NCI-H2171 treated with DMSO at 0.1 percent for 48 hours (cell line): ENCODE measurements around the gene JAKMIP1.
"Not testable (repeated sequence)": the region's sequence is repeated elsewhere in the genome, so short reads cannot be mapped to it uniquely, and the experiment has no call there.

Experiments
- DNase-seq: peaks from one replicate; lab custom pipeline; 2025; lab: John Stamatoyannopoulos, UW

Gene JAKMIP1

DNA sequence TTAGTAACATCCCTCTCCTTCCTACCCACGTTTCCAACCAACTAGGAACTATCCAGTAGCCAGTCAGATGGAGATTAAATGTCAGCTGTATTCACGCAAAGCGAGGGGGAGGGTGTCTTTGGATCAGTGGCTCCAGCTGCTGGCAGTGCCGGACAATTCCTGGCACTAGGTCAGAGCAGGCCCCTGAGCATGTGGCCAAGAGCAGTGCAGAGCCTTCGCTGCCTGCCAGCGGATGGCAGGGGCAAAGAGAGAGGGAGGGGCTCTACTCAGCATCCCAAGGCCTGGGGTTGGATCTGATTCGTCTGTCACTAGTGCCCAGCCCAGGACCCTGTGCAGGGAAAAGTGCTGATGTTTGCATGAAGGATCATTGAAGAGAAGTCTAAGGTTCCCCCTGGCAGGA lies 28.7 kb upstream of the JAKMIP1 start:
- DNase-seq: no peak

DNA sequence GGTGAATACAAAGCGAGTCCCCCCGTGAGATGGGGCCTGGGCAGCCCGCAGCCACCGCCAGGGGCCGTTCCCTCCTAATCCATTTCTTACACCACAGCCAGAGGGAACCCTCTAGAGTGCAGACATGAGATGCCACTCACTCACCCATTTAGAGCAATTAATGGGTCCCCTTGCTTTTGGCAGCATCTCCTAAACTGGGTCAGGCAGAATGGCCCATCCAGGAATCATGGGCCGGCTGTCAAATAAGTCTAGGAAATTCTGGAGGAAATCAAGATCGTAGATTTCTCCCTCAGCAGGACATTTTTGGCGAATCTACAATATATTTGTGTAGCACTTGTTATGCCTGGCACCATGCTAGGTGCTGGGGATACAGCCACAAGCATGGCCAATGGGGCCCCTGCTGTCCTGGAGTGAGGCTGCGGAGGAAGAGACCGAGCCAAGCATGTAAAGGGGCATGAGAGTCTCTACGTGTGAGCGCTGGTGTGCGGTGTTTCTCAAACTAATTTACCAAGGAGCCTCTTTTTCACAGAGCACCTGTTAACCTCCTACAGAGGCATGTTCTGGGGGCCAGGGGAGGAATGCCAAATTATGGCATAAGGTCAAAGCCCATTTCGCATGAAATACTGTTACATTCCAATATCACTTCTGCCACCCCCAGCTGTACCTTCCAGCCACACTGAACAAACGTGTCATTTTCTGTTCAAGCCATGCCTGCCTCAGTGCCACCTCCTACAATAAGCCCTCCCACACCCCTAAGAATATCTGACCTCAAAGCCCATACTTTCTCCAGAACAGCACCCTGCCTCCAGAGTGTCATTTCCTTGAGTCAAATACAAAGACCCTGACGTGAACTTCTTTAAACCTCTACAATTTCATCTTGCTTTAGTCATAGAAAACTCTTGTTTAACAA lies 28.1 kb upstream of the JAKMIP1 start:
- no peak for DNase-seq

- no peak for DNase-seq
These were observed 27.2 kb upstream of the JAKMIP1 start for GRCh38 chr4:6227412-6228157.

DNA sequence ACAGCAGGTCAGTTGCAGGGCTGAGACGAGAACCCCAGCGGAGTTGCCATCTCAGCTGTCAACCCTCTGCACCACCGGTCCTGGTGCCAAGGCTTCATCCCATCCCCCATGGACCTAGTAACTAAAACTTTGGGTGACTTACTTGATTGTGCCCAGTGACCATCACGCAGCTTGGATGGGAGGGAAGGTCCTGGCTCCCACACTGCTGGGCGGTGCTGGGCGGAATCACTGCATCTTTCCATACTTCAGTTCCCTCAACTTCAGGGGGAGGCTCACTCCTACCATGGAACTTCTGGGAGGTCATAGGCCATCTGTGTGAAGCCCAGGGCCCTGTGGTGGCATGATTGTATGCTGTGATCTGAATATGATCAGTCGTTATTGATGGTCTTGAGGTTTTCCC lies 26.2 kb upstream of the JAKMIP1 start:
- no peak for DNase-seq

DNA sequence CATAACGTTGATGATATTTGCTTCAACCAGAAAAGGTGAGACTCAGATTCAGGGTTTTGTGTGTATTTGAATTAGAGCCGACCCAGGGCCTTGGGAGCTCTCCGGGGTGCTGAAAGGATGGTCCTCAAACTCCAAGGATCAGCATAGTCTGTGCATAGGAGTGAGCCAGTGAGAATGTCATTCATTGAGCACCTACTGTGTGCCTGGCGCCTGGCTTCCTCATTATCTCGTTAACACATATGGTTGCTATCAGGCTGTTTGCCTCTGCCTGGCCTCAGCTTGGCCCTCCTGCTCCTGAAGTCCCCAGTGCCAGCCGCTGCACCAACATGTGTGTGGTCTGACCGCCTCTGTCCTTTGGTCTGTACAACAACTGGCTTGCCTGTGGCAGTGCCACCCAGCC lies 25.1 kb upstream of the JAKMIP1 start:
- no peak for DNase-seq

DNA sequence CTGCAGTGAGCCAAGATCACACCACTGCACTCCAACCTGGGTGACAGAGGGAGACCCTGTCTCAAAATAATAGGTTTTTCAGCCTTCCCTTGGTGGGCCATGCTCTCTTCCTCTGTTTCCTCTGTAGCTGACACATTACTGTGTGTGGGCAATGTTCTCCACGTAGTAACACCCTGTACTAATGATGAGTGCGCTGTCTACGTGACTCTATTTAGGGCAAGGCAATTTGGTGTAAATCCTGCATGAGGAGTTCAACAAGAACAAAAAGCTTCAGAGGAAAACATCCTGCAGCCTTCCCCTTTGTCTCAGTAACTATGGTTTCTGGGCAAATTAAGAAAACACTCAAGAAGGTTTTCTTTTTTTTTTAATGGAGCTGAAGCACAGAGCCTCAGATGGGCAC lies 24.4 kb upstream of the JAKMIP1 start:
- DNase-seq: no peak

DNA sequence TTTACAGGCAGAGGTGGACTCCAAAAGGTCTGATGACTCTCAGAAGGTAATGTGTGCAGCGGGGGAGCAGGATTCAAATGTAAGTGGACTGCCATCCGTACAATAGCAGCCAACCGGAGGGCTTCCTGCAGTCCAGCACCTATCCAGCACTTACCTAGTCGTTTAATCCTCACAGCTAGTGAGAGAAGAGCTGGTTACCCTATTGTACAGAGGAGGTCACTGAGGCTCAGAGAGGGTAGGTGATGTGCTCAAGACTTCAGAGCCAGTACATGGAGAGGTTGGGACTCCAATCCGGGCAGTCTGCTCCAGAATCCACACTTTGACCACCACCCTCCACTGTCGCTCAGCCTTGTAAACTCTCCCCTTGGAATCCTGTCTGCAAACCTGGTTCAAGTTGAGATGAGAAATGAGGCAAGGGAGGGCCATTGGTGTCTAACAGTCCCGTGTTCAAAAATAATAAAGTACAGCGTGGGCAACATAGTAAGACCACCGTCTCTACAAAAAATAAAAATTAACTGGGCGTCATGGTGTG lies 22.5 kb upstream of the JAKMIP1 start:
- peak; percentile 38 for DNase-seq

GRCh38 chr4:6221851-6222760 lies 21.8 kb upstream of the JAKMIP1 start:
- peak; percentile 60 for DNase-seq

DNA sequence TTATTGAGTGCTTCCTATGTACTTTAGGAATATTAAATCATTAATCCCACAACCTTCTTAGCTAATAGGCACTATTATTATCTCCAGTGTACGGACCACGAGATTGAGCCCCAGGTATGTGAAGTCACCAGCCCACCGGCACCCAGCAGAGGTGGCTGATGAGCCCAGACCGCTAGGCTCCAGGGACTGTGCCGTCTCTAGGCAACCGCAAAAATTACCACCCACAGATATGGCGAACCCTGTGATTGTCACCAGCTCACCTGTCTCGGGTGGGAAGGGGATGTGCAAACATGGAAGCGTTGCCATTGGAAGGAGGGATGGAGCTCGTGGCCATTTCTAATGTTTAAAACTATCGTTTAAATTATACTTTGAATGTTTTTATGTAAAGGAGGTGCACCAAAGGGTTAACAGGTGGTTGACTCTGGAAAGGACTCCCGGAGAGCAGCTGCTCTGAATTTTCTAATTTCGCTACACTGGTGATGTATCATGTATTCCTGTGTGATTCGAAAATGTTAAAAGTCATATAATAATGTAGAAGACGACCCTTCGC lies 21.0 kb upstream of the JAKMIP1 start:
- peak; percentile 25 for DNase-seq

GRCh38 chr4:6217716-6218381 lies 17.5 kb upstream of the JAKMIP1 start:
- no peak for DNase-seq

DNA sequence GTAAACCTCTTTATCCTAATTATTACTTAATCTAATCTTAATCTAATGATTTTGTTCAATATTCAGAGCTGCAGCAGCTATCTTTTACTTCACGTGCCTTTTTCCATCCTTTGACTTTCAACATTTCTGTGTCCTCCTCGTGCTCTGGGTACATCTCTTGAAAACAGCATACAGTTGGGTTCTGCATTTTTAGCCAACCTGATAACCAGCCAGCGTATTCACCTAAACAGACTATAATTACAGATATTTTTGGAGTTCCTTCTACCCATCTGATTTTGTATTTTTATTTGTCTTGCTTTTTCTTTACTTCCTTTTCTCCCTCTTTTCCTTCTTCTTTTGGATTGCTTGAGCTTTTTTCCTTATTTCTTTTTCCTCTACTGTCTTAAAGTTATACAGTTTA lies 16.2 kb upstream of the JAKMIP1 start:
- DNase-seq: no peak

DNA sequence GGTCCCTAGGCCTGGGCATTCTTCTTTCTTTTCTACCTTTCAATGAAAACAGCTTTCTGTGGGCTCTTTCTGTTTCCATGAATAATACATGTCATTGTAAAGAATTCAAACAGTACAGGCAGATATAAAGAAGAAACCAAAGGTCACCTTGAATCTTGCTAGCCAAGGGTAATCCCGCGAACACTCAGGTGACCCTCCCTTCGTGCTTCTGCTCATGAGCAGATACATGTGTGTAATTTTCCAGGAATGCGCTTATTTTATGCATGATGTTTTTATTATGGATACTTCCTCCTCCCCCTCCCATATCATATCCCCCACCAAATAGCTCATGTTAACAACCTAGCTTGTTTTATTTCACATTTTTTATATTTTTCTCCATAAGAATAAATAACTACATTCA lies 9.6 kb upstream of the JAKMIP1 start:
- no peak for DNase-seq

DNA sequence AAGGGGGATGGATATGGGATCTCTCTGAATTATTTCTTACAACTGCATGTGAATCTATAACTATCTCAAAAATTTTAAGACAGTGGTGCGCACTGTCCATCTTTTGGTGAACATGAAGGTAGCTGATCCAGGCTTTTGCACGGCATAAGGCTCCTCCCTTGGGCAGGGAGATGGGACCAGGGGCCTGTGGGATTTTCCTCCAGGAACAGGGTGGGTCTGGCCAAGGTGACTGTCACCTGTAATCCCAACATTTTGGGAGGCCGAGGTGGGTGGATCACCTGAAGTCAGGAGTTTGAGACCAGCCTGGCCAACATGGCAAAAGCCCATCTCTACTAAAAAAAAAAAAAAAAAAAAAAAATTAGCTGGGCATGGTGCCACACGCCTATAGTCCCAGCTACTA lies 8.9 kb upstream of the JAKMIP1 start:
- DNase-seq: not testable (repeated sequence)

GRCh38 chr4:6208416-6208815 lies 8.1 kb upstream of the JAKMIP1 start:
- DNase-seq: no peak

DNA sequence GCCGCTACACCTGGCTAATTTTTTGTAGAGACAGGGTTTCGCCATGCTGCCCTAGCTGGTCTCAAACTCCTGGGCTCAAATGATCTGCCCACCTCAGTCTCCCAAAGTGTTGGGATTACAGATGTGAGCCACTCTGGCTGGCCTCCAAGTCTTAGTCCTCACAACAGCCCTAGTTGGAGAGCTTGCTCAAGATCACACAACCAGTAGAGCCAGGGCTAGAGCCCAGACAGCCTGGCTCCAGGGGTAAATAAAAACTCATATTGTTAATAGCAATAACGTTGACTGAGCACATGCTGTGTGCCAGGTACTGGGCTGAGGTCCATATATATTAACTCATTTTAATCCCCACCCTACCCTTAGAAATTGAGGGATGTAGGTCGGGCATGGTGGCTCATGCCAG lies 7.3 kb upstream of the JAKMIP1 start:
- DNase-seq: no peak

GRCh38 chr4:6206771-6207290 lies 6.5 kb upstream of the JAKMIP1 start:
- no peak for DNase-seq

DNA sequence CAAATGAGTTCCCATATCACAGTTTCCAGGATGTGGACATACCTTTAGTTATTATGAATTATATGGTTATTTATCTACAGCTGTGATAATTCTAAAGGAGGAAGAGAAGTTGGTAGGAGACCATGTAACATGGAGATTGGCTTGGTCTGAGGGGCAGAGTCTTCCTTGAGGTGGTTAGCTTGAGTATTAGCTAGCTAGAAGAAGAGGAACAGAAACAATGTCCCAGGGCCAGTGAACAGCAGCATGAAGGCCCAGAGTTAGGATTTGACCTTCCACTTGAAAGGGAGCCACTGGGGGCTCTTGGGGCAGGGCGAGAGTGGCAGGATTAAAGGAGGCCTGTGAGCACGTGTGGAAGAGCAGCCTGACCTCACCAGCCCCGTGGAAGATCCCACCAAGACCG lies 5.6 kb upstream of the JAKMIP1 start:
- no peak for DNase-seq

DNA sequence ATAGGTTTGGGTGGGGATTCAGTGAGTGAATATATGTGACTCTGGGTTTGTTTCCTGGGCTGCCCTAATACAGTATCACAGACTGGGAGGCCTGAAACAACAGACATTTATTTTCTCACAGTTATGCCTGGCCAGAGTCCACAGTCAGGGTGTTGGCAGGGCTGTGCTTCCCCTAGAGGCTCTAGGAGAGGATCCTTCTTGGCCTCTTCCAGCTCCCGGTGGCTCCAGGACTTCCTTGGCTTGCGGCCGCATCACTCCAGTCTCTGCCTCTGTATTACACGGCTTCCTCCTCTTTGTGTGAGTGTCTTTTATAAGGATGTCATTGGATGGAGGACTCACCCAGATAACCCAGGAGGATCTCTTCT lies 5.2 kb upstream of the JAKMIP1 start:
- DNase-seq: no peak

- DNase-seq: no peak
These were observed 4.7 kb upstream of the JAKMIP1 start for GRCh38 chr4:6204871-6205566.

DNA sequence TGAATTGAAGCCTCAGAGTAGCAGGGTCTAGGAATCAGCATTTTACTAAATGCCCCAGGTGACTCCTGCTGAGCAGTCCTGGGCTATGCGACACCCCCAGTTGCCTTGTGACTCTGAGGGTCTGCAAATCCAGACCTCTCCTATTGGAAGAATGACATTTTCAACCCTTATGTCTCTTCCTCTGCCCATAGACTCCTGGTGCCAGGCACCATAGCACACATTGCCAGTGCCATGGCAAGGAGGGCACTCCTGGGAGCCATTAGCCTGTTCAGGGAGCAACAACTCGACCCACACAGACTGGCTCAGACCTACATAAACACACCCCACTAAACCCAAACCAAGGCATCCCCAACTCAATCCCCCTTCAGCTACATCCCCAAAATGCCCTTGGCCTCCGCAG lies 3.7 kb upstream of the JAKMIP1 start:
- no peak for DNase-seq
